ENCODE results near the gene HAND2.

Gene HAND2

GRCh38 chr4:173519111-173520101, 10.6 kb downstream of the HAND2 start:
- no peak for DNase-seq

GRCh38 chr4:173518425-173519102, 11.5 kb downstream of the HAND2 start:
- no peak for DNase-seq

GRCh38 chr4:173517781-173518424, 12.1 kb downstream of the HAND2 start:
- no peak for DNase-seq

- no peak for DNase-seq
Measured at GRCh38 chr4:173516621-173517524, 13.2 kb downstream of the HAND2 start.

- DNase-seq, result no peak
Measured at GRCh38 chr4:173515458-173515857, 14.6 kb downstream of the HAND2 start.

GRCh38 chr4:173514641-173515217, 15.3 kb downstream of the HAND2 start:
- no peak for DNase-seq

GRCh38 chr4:173513651-173514050, 16.4 kb downstream of the HAND2 start:
- no peak for DNase-seq

GRCh38 chr4:173511787-173512361, 18.2 kb downstream of the HAND2 start:
- DNase-seq, result no peak

- no peak for DNase-seq
Measured at GRCh38 chr4:173509036-173510001, 20.7 kb downstream of the HAND2 start.

- DNase-seq, result no peak
Measured at GRCh38 chr4:173508386-173509035, 21.5 kb downstream of the HAND2 start.

- no peak for DNase-seq
Measured at GRCh38 chr4:173507471-173508385, 22.3 kb downstream of the HAND2 start.

- no peak for DNase-seq
Measured at GRCh38 chr4:173506597-173507211, 23.3 kb downstream of the HAND2 start.

- peak; percentile 37 to 43 for DNase-seq
Measured at GRCh38 chr4:173505924-173506518, 24.0 kb downstream of the HAND2 start.

GRCh38 chr4:173504181-173504503, 25.9 kb downstream of the HAND2 start:
- no peak for DNase-seq

- DNase-seq, result no peak
Measured at GRCh38 chr4:173503330-173504180, 26.5 kb downstream of the HAND2 start.

- DNase-seq, result no peak
Measured at GRCh38 chr4:173502282-173502681, 27.7 kb downstream of the HAND2 start.

GRCh38 chr4:173501592-173502150, 28.4 kb downstream of the HAND2 start:
- DNase-seq, result no peak

All from CD4-positive, alpha-beta T cell treated with Interleukin-1 beta for 1 hour (primary cell).